Measurements from ENCODE around the gene PPP1R11. TPM values are rescaled to one million over a fixed set of nuclear protein-coding genes. Genes with fewer than 3 reads are reported as not detected.
"Not testable (repeated sequence)": the region's sequence is repeated elsewhere in the genome, so short reads cannot be mapped to it uniquely, and the experiment has no call there.

Gene PPP1R11, protein sequence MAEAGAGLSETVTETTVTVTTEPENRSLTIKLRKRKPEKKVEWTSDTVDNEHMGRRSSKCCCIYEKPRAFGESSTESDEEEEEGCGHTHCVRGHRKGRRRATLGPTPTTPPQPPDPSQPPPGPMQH
- total RNA-seq (10 to 100 TPM; 19.6 to 48.3 TPM), polyA plus RNA-seq (ENCODE audit: insufficient read length in 2 of 2) (10 to 100 TPM; 85.7 to 97.7 TPM)
- long read RNA-seq, donor 1, transcript PPP1R11-205 (3 exons, 1,731 nt), result major isoform, 59 of 66 reads
- long read RNA-seq, donor 1, partial matches to known transcripts, result 0 of 66 reads
- long read RNA-seq, donor 1, other reads (novel, unspliced or antisense), result 0 of 66 reads
- long read RNA-seq, donor 2, transcript PPP1R11-205 (3 exons, 1,731 nt), result major isoform, 24 of 24 reads
- long read RNA-seq, donor 2, partial matches to known transcripts, result 0 of 24 reads
- long read RNA-seq, donor 2, other reads (novel, unspliced or antisense), result 0 of 24 reads
- long read RNA-seq, donor 3, transcript PPP1R11-205 (3 exons, 1,731 nt), result major isoform, 33 of 33 reads
- long read RNA-seq, donor 3, partial matches to known transcripts, result 0 of 33 reads
- long read RNA-seq, donor 3, other reads (novel, unspliced or antisense), result 0 of 33 reads
- long read RNA-seq, donor 4, transcript PPP1R11-205 (3 exons, 1,731 nt), result major isoform, 32 of 55 reads
- long read RNA-seq, donor 4, transcript PPP1R11-201 (2 exons, 1,723 nt), result minor isoform, 5 of 55 reads
- long read RNA-seq, donor 4, partial matches to known transcripts, result 18 of 55 reads
- long read RNA-seq, donor 4, other reads (novel, unspliced or antisense), result 0 of 55 reads

DNA sequence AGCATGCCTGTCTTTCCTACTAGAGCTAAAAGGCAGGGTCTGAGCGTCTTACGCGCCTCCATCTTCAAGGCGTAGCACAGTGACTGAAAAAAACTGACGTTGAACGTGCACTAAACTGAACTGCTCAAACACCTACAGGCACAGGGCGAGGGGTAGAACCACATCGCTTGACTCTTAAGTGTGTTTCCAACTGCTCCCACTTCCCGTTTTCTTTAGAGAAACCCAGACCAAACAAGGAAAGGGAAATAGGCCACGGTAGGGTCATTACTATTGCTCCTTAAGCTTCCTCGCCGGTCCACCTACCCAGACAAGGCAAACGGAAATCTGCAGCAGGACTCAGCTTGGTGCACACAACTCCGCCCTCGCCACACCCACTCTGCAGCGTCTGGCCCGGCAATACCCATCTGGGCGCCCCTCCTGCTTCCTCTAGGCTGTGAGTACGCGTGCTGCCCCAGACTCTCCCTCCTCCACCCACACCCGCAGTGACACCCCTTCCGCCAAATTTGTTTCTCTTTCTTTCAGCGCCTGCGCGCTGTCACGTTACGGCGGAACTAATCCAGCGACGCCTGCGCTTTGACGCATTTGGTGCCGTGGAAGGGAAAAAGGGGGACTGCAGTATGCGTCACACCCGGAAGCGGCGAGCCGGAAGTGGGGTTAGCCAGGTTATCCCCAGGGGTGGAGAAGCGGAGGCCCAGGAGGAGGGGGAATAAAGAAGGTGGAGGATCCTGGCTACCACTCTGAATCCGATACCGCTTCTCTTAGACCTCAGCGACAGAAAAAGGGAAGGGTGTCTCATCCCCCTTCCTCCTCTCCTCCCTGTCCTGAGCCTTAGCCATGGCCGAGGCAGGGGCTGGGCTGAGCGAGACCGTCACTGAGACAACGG, at the start of gene PPP1R11:
Gene PPP1R11, plus strand, starts transcription at position 622 of the 883 bp plus-strand sequence. Its CDS starts 213 bp downstream, at position 835.
- Histone ChIP-seq H3K4me1 (ENCODE audit: control insufficient read depth, insufficient read depth, low read length) (peaks cover 16% of the 10 kb centered on the region), H3K27ac (ENCODE audit: low read depth, low read length) (peak within 1 kb of the TSS; percentile 95), H3K4me3 (ENCODE audit: low read depth, low read length) (peak within 1 kb of the TSS; percentile 89), H3K36me3 (ENCODE audit: control insufficient read depth, insufficient read depth, low read length) (peaks cover 10% of the 10 kb centered on the region), H3K27me3 (ENCODE audit: control insufficient read depth, insufficient read depth, low read length) (peaks cover 13% of the 10 kb centered on the region), H3K9me3 (ENCODE audit: control insufficient read depth, insufficient read depth, low read length) (no peaks in the 10 kb centered on the region)
- 0% methylated on average over 35 of the region's 46 CpGs for WGBS (ENCODE audit: insufficient coverage)
- DNase-seq (ENCODE audit: low read depth in 4 of 6, low spot score in 6 of 6), result peak; percentile 98 to 100 (median 100)

DNA sequence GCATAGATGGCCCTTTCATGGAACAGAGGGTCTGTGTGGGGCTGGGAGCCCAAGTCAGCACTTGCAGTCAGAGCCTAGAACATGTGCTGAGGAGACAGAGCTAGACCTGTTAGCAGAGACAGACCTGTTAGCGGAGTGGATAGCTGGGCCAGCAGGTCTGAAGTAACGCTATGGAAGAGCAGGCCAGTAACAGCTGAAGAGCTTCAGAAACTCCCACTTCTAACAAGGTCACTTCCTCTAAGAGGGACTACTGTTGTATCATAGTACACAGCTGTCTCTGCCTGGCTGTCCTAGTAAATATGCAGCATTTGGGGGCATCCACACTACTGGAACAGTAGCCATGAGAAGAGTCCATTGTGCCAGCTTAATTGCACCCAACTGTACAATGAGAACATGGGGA, 47.2 kb upstream of the PPP1R11 start:
- H3K9me3 ChIP-seq (ENCODE audit: control insufficient read depth, insufficient read depth, low read length), result no peaks in the 10 kb centered on the region
- no peaks in the 10 kb centered on the region for H3K4me1 ChIP-seq (ENCODE audit: control insufficient read depth, insufficient read depth, low read length)
- DNase-seq (ENCODE audit: low read depth in 4 of 6, low spot score in 6 of 6), result no peak
- H3K27me3 ChIP-seq (ENCODE audit: control insufficient read depth, insufficient read depth, low read length), result no peaks in the 10 kb centered on the region
- H3K27ac ChIP-seq (ENCODE audit: low read depth, low read length), result no peak overlapping the region
- 86% methylated on average over 1 of the region's 2 CpGs for WGBS (ENCODE audit: insufficient coverage)
- H3K36me3 ChIP-seq (ENCODE audit: control insufficient read depth, insufficient read depth, low read length), result no peaks in the 10 kb centered on the region
- H3K4me3 ChIP-seq (ENCODE audit: low read depth, low read length), result no peak overlapping the region

DNA sequence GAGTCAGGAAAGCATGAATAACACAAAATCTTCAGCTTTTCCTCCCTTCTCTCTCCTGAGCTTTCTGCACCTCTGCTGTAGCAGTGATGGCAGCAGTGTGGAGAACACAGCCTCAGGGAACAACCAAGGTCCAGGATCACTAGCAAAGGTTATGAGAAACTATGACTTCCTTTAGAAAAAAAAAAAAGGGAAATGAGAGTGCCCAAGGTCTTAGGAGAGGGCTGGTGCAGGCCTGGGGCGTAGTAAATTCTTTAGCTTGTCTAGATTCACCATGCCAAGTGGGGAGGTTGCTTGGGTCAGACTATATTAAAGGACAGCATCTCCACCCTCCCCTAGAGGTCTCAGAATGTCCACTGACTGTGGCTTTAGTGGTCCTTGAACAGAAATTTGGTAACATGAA, 46.4 kb upstream of the PPP1R11 start:
- no CpG with 5 or more reads among the region's 1 CpG for WGBS (ENCODE audit: insufficient coverage)
- no peak overlapping the region for H3K4me3 ChIP-seq (ENCODE audit: low read depth, low read length)
- H3K9me3 ChIP-seq (ENCODE audit: control insufficient read depth, insufficient read depth, low read length), result no peaks in the 10 kb centered on the region
- no peaks in the 10 kb centered on the region for H3K36me3 ChIP-seq (ENCODE audit: control insufficient read depth, insufficient read depth, low read length)
- H3K27me3 ChIP-seq (ENCODE audit: control insufficient read depth, insufficient read depth, low read length), result no peaks in the 10 kb centered on the region
- H3K27ac ChIP-seq (ENCODE audit: low read depth, low read length), result no peak overlapping the region
- DNase-seq (ENCODE audit: low read depth in 4 of 6, low spot score in 6 of 6), result no peak
- H3K4me1 ChIP-seq (ENCODE audit: control insufficient read depth, insufficient read depth, low read length), result no peaks in the 10 kb centered on the region

DNA sequence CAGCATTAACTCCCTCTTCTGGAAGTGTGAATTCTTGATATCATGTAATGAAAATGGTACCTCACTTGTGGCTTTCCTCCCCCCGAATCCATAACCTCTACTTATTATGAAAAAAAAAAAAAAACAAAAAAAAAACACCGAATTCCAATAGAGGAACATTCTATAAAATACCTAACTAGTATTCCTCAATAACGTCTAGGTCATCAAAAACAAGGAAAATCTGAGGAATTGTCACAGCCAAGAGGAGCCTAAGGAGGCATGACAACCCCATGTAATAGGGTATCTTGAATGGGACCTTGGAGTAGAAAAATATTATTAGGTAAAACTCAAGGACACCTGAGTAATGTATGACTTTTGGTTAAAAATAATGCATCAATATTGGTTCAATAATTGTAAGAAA, 44.8 kb upstream of the PPP1R11 start:
- Histone ChIP-seq H3K36me3 (ENCODE audit: control insufficient read depth, insufficient read depth, low read length) (no peaks in the 10 kb centered on the region), H3K27ac (ENCODE audit: low read depth, low read length) (no peak overlapping the region), H3K4me1 (ENCODE audit: control insufficient read depth, insufficient read depth, low read length) (no peaks in the 10 kb centered on the region), H3K4me3 (ENCODE audit: low read depth, low read length) (no peak overlapping the region), H3K27me3 (ENCODE audit: control insufficient read depth, insufficient read depth, low read length) (no peaks in the 10 kb centered on the region), H3K9me3 (ENCODE audit: control insufficient read depth, insufficient read depth, low read length) (no peaks in the 10 kb centered on the region)
- no CpG with 5 or more reads among the region's 3 CpGs for WGBS (ENCODE audit: insufficient coverage)
- no peak for DNase-seq (ENCODE audit: low read depth in 4 of 6, low spot score in 6 of 6)

DNA sequence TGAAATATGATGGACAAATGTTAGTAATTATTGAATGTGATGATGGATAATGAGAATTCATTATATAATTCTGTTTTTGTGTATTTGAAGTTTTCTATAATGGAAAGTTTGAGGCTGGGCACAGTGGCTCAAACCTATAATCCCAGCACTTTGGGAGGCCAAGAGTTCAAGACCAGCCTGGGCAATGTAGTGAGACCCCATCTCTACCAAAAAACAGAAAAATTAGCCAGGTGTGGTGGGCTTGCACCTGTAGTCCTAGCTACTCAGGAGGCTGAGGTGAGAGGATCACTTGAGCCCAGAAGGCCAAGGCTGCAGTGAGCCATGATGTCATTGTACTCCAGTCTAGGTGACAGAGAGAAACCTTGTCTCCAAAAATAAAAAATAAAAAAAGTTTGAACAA, 44.3 kb upstream of the PPP1R11 start:
- H3K27me3 ChIP-seq (ENCODE audit: control insufficient read depth, insufficient read depth, low read length); H3K36me3 ChIP-seq (ENCODE audit: control insufficient read depth, insufficient read depth, low read length); DNase-seq (ENCODE audit: low read depth in 4 of 6, low spot score in 6 of 6); H3K9me3 ChIP-seq (ENCODE audit: control insufficient read depth, insufficient read depth, low read length); H3K4me1 ChIP-seq (ENCODE audit: control insufficient read depth, insufficient read depth, low read length); H3K27ac ChIP-seq (ENCODE audit: low read depth, low read length); H3K4me3 ChIP-seq (ENCODE audit: low read depth, low read length): not testable (repeated sequence)

DNA sequence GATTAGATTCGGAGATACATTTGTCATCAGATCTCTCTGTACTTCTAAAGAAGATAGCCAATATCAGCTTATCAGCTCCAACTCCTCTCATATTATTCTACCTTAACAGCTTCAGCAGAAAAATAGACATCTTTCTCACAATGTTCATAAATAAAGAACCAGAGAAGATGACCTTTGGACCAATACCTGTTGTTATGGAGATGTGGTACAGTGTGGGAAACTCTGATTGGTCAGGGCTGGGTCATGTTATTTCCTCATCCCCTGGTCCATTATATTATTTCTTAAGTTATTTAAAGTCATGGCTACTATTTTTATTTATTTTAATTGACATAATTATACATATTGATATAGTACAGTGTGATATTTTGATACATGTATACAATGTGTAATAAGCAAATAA, 41.8 kb upstream of the PPP1R11 start:
- H3K27ac ChIP-seq (ENCODE audit: low read depth, low read length), result no peak overlapping the region
- WGBS (ENCODE audit: insufficient coverage), result no CpG with 5 or more reads among the region's 1 CpG
- no peaks in the 10 kb centered on the region for H3K4me1 ChIP-seq (ENCODE audit: control insufficient read depth, insufficient read depth, low read length)
- DNase-seq (ENCODE audit: low read depth in 4 of 6, low spot score in 6 of 6), result no peak
- H3K36me3 ChIP-seq (ENCODE audit: control insufficient read depth, insufficient read depth, low read length), result no peaks in the 10 kb centered on the region
- no peaks in the 10 kb centered on the region for H3K9me3 ChIP-seq (ENCODE audit: control insufficient read depth, insufficient read depth, low read length)
- no peaks in the 10 kb centered on the region for H3K27me3 ChIP-seq (ENCODE audit: control insufficient read depth, insufficient read depth, low read length)
- H3K4me3 ChIP-seq (ENCODE audit: low read depth, low read length), result no peak overlapping the region

DNA sequence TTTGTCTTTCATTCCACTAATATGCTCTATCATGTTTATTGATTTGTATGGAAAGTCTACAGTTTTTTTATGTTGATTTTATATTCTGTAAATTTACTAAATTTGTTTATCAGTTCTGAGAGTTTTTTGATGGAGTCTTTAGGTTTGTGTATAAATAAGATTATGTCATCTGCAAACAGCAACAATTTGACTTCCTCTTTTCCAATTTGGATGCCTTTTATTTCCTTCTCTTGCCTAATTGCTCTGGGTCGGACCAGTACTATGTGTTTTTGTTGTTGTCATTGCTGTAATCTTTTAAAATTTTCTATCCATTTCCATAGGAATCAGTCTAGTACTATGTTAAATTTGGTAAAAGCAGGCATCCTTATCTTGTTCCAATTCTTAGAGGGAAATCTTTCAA, 37.4 kb upstream of the PPP1R11 start:
- no peak for DNase-seq (ENCODE audit: low read depth in 4 of 6, low spot score in 6 of 6)
- no peaks in the 10 kb centered on the region for H3K27me3 ChIP-seq (ENCODE audit: control insufficient read depth, insufficient read depth, low read length)
- H3K4me3 ChIP-seq (ENCODE audit: low read depth, low read length), result no peak overlapping the region
- no peaks in the 10 kb centered on the region for H3K9me3 ChIP-seq (ENCODE audit: control insufficient read depth, insufficient read depth, low read length)
- no peaks in the 10 kb centered on the region for H3K36me3 ChIP-seq (ENCODE audit: control insufficient read depth, insufficient read depth, low read length)
- no peak overlapping the region for H3K27ac ChIP-seq (ENCODE audit: low read depth, low read length)
- no CpG with 5 or more reads among the region's 1 CpG for WGBS (ENCODE audit: insufficient coverage)
- no peaks in the 10 kb centered on the region for H3K4me1 ChIP-seq (ENCODE audit: control insufficient read depth, insufficient read depth, low read length)

DNA sequence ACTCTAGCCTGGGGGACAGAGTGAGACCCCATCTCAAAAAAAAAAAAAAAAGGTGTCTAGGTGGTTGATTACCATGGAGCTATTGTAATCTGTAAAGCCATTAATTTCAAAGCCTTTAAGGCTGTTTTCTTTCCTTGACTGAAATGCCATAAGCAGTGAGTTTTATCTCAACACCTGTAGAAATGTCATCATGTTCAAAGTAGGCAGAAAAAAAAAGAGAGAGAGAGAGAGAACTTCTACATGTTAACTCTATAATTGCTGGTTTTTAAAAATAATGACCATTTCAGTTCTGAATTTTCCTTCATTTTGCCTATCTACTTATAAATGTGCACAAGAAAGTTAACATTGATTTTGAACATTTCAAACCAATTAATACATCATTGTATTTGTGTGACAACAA, 35.6 kb upstream of the PPP1R11 start:
- DNase-seq (ENCODE audit: low read depth in 4 of 6, low spot score in 6 of 6), result no peak

DNA sequence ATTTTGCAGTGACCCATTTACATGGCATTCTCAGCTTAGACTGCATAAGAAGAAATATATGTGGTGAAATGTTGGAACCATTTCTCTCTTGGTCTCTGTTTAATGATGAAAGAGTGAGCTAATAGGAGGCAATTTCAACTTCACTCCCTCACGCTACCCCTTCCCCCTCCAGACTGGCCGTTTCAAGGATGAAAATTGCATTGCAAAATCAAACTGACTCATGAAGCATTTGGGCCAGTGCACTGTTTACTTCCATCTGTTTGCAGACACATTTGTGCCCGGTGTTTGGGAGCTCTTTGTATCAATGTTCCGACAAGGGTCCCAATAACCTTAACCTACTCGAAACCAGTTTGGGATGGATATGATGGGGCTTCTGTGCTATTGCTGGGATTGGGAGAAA, 33.6 kb upstream of the PPP1R11 start:
- not testable (repeated sequence) for H3K27ac ChIP-seq (ENCODE audit: low read depth, low read length); H3K36me3 ChIP-seq (ENCODE audit: control insufficient read depth, insufficient read depth, low read length); DNase-seq (ENCODE audit: low read depth in 4 of 6, low spot score in 6 of 6); H3K4me3 ChIP-seq (ENCODE audit: low read depth, low read length); H3K9me3 ChIP-seq (ENCODE audit: control insufficient read depth, insufficient read depth, low read length); H3K27me3 ChIP-seq (ENCODE audit: control insufficient read depth, insufficient read depth, low read length); H3K4me1 ChIP-seq (ENCODE audit: control insufficient read depth, insufficient read depth, low read length)
- 93% methylated on average over 2 of the region's 5 CpGs for WGBS (ENCODE audit: insufficient coverage)

More for the DNA sequence above, 35.6 kb upstream of the PPP1R11 start:
- Histone ChIP-seq H3K9me3 (ENCODE audit: control insufficient read depth, insufficient read depth, low read length) (no peaks in the 10 kb centered on the region), H3K4me1 (ENCODE audit: control insufficient read depth, insufficient read depth, low read length) (no peaks in the 10 kb centered on the region), H3K27me3 (ENCODE audit: control insufficient read depth, insufficient read depth, low read length) (no peaks in the 10 kb centered on the region), H3K4me3 (ENCODE audit: low read depth, low read length) (no peak overlapping the region), H3K36me3 (ENCODE audit: control insufficient read depth, insufficient read depth, low read length) (peaks cover 2% of the 10 kb centered on the region), H3K27ac (ENCODE audit: low read depth, low read length) (no peak overlapping the region)

Data from spinal cord (tissue), 10 donors.